ENCODE results near the gene POLR3E.

DNA sequence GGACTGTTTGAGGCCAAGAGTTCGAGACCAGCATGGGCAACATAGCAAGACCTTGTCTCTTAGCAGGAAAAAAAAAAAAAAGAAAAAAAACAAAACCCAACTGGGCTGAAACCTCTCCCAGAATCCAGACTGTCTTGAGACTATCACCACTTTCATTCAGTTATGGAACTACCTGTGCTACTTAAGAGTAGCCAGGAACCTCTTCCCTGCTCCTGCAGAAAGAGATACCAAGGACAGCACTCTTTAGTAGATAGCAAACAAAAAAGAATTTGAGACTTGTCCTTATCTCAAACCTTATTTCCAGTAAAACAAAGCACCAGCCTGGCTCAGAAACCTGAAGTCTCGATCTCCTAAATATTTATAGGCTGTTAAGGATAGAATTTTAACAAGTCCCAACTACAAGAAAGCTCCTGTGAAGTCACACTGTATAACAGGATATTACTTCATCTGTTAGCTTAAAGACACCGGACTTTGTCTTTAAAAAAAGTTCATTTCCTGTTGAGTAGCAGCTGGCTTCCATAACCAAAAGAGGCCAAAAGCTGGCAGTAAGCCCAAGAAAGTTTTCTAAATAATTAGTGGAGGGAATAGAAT, 72.1 kb downstream of the POLR3E start:
- no peak for TF ChIP-seq POLR2A (IDR thresholded peaks at IDR 0.05)
- TF ChIP-seq, protein P1, sequence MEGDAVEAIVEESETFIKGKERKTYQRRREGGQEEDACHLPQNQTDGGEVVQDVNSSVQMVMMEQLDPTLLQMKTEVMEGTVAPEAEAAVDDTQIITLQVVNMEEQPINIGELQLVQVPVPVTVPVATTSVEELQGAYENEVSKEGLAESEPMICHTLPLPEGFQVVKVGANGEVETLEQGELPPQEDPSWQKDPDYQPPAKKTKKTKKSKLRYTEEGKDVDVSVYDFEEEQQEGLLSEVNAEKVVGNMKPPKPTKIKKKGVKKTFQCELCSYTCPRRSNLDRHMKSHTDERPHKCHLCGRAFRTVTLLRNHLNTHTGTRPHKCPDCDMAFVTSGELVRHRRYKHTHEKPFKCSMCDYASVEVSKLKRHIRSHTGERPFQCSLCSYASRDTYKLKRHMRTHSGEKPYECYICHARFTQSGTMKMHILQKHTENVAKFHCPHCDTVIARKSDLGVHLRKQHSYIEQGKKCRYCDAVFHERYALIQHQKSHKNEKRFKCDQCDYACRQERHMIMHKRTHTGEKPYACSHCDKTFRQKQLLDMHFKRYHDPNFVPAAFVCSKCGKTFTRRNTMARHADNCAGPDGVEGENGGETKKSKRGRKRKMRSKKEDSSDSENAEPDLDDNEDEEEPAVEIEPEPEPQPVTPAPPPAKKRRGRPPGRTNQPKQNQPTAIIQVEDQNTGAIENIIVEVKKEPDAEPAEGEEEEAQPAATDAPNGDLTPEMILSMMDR (IDR thresholded peaks at IDR 0.05): no peak
